Activated T-helper 9 cell treated with anti-CD3 and anti-CD28 coated beads, Interleukin-2, amount 50 U/mL, for 16 hours (primary cell): ENCODE measurements around the gene FAM219B.
"Not testable (repeated sequence)": the region's sequence is repeated elsewhere in the genome, so short reads cannot be mapped to it uniquely, and the experiment has no call there.

Source experiments
- DNase-seq: peaks from one replicate; pipeline ENCODE4 v3.0.0-alpha.2; 2020; ENCODE audit warnings: low read depth

Gene FAM219B

DNA sequence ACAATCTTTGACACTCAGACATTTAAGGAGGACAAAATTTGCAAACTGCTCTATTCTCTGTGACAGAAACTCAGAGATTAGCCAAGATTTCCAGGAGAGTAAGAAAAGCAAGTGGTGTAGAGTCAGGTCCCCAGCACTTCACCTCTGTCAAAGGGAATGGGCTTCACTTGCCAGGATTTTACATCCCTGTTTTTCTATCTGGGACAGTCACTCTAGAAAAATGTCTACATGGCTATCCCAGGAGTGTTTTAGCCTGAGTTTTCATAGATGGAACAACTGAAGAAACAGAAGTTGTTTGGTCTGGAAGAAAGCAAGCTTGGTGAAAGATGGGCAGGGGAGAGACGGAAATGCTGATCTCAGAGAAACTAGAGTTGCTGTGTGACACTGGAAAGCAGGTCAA, 3.0 kb downstream of the FAM219B start:
- DNase-seq: no peak

DNA sequence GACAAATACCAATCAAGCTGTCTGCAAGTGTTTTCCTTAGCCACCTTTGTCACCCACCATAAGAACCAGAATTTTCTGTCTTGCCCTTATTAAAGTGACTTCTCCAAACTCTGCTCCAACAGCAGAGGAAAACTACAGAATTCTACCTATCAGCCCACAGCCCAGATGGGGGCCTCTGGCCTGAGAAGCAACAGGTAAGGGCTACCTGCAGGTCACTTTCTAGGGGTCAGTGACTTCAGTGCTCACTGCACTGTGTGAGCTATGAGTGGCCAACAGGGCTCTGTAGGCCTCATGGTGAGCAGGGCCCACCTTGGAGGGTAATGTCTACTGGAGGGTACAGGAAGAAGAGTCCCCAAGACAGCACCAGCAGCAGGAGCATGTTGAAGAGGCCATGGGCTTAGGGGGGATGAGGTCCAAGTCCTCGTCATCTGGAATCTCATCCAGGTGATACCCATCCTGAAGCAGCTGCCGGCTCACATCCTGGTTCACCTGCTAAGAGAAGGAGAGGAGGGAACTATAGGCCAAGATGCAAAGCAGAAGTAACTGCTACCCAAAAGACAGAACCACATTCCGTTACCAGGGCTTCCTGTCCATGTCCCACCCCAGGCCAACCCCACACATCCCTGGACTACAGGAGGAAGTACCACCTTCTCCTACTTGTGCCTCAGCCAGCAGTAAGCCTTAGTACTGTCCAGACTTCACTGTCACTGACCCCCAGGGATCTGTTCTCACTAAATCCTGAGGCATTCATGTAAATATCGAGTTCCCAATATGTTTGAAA, 4.2 kb downstream of the FAM219B start:
- DNase-seq: no peak

DNA sequence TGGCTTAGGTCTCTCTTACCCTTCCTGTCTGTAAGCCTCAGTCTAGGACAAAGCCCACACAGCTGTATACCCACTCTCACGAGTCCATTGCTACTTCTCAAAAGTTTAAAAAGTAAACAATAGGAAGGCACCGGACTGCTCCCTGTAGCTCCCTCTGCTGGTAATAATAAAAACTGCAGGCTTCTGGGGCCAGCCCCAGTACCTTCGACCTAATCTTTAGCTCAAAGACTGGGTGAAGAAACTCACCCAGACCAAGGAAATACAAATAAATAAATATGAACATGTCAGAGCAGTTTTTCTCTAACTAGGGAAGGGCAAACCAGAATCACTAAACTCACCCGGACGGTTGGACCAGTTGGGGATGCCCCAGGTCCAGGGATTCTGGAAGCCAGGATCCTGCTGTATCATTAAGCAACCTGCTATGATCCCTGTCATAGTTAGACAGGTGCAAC, 5.0 kb downstream of the FAM219B start:
- peak; percentile 27 for DNase-seq

DNA sequence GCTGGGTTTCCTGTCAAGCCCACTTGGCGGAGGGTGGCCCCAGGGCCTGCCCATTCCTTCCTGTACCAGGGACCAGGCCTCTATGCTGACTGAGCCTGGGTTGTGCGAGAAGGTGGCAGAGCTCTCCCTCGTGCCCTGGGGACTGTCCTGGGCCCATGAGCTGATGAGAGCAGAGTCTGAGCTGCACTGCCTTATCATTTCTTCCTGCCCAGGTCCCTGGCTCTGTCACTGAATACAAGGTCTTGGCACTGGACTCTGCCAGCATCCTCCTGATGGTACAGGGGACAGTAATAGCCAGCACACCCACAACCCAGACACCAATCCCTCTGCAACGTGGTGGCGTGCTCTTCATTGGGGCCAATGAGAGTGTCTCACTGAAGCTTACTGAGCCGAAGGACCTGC, 9.3 kb downstream of the FAM219B start:
- no peak for DNase-seq

DNA sequence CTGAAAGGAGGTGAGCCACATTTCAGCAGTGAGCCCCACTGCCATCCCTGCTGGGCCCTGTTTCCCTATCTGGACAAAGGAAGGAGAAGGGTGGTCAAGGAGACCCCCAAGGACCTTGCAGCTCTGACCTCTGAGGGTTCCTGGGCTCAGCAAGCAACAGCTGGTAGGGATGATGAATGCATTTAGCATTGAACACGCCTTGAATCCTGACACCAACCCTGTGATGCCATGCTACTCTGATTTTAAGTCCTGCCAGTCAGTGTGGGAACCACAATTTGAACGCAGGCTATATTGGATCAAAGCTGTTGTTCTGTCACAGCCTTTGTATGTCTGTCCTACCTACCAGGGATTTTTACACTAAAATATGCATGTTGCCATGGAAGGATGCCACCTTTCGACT, 10.3 kb downstream of the FAM219B start:
- DNase-seq: no peak

DNA sequence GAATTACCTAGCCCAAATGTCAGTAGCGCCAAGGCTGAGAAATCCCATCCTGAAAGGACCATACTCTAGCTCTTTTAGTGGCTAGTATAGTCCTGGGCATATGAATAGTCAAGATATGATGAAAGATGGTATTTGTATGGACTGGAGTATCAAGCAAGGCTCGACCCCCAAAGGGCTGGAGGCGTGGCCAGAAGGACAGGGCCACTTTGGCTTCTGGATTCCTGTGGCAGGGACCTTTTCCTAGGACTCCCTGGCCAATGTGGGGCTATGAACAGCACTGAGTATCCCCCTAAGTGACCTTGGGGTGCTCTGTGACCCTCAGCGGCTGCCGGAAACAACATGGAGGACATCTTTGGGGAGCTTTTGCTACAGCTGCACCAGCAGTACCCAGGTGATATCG, 10.8 kb downstream of the FAM219B start:
- no peak for DNase-seq

DNA sequence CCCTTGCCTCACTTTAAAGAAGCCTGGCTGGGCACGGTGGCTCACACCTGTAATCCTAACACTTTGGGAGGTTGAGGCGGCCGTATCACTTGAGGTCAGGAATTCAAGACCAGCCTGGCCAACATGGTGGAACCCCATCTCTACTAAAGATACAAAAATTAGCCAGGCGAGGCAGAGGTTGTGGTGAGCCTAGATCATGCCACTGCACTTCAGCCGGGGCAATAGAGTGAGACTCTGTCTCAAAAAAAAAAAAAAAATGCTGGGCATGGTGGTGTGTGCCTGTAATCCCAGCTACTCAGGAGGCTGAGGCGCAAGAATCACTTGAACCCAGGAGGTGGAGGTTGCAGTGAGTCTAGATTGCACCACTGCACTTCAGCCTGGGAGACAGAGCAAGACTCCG, 12.3 kb downstream of the FAM219B start:
- not testable (repeated sequence) for DNase-seq

DNA sequence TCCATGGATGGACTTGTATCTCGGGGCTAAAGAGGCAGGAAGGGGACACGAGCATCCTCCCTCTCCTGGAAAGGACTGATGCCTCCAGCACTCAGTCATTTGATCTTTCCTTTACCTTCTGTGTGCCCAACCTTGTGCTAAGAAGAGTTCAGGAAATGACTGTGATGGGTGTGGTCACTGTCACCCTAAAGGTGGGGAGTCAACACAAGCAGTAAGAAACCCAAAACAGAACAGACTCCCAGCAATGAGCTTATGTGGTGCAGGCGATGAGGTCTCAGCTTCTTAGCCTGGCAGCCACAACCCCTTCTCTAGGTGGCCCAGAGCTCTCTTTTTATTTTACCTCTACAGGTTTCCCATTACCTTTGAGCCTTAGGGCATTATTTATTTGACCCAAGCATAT, 13.0 kb downstream of the FAM219B start:
- DNase-seq: no peak

DNA sequence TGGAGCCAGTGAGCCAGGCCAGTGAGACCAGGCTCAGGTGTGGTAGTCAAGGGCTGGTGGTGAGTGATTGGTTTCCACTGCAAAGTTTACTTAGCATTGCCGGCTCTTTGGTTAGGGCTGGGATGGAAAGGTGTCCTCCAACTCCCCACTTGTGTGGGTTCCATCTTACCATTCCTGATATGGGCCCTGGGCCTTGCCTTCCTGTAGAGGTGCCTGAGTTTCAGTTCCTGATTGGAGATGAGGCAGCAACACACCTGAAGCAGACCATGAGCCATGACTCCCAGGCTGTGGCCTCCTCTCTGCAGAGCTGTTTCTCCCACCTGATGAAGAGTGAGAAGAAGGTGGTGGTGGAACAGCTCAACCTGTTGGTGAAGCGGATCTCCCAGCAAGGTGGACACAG, 13.7 kb downstream of the FAM219B start:
- no peak for DNase-seq

DNA sequence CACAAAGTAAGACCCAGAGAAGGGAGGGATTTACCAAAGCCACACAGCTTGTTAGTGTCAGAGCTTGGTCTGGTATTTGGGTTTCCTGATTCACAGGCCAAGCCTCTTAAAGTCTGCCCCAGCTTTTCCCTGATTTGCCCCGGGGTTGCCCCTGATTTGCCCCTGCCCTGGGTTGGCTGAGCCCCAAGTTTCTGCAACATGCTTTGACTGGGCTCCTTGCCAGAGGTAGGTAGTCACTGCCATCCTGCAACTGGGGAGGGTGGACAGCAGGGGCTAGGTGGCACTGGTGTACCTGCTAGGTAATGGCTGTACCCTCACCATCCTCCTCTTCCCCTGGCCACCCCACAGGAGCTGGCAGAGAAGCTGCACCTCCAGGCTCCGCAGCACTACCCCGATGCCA, 14.3 kb downstream of the FAM219B start:
- DNase-seq: no peak

DNA sequence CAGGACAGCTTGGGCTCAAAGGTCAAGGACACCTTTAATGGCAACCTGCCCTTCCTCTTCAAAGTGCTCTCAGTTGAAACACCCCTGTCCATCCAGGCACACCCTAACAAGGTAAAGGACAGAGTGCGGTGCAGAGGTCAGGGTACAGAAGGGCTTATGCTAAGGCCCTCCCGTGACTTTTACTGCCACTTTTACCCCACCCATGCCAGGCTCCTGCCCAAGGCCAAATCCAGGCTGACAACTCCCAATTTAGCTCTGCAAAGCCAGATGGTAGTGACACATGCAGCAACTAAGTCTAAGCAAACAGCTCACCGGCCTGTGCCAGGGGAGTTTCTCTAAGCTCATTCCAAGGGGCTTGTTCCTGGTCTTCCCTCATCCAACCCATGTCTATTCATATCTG, 15.2 kb downstream of the FAM219B start:
- no peak for DNase-seq

DNA sequence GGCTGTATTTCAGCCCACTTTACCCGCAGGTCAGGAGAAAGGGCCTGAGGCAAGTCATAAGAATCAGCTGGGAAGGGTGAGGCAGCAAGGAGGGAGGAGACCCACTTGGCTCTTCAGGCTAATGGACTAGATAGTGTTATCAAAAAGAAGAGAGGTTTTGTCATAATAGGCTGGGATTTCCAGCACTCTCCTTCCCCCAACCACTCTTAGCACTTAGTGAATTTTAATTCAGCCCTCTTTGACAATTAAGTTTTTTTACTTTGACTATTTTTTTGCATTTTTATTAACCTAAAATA, 16.0 kb downstream of the FAM219B start:
- DNase-seq: no peak

DNA sequence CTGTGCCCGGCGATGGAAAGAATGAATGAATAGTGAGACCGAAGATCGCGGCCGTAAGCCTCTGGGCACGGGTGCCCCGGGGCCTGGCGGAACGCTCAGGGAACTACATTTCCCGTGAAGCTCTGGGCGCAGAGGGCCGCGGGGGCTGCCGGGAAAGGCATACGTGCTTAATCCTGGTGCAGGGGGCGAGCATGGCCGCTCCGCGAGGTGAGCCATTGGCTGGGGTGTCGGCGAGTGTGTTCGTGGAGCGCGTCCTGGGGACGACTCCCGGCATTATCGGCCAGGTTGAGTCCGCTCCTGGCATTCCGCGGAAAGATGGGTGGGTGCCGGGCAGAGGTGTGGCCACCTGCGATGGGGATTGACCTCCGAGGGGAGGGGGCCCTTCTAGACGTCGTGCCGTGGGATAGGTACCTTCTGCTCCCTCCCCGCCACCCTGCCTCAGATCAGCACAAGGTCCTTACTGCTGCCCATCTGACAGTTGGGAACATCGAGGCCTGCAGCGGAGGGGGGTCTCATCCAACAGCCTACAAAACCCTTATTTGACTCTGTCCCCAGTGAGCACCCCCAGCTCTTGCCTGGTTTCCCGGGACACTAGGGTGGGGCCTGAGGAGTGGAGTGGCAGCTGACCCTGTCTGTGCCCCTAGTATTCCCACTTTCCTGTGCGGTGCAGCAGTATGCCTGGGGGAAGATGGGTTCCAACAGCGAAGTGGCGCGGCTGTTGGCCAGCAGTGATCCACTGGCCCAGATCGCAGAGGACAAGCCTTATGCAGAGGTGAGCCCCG, 16.6 kb downstream of the FAM219B start, which contains the start of gene MPI:
MPI (plus strand) TSS at position 160 of the 782 bp plus-strand sequence; CDS start at position 192, 32 bp downstream.
- DNase-seq: peak; percentile 78

DNA sequence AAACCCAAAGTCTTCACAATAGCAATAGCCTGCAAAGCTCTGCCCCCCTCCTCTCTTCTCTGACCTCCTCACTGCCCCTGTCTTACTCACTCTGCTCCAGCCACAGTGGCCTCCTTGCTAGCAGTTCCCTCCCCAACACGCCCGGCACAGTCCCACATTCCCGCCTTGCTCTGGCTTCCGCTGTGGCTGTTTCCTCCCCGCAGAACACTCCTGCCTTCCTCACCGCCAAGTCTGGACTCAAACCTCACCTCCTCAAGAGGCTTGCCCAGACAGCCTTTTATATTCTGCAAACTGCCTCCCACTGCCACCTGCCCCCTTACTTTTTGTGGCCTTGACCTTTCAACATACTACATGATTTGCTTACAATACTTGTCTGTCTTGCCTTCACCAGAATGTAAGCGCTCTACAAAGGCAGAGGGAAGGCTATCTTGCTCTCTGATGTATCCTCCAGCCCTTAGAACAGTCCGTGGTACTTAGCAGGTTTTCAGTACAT, 17.2 kb downstream of the FAM219B start:
- DNase-seq: no peak

DNA sequence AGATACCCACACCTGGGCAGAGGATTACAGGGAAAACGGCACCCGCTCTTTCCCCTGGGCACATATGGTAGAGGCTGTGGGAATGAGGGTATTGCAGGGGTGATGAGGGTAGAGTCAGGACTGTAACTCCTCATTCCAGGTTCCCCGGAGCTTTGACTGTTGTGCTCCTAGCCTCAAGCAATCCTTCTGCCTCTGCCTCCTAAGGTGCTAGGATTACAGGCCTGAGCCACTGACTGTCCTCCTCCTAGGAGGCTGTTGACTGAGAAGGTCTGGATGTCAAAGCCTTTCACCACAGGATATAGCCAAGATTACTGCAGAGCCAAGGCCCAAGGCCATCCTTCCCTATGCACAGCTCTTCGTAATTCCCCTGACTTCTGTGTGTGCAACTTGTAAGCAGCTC, 17.9 kb downstream of the FAM219B start:
- DNase-seq: no peak

DNA sequence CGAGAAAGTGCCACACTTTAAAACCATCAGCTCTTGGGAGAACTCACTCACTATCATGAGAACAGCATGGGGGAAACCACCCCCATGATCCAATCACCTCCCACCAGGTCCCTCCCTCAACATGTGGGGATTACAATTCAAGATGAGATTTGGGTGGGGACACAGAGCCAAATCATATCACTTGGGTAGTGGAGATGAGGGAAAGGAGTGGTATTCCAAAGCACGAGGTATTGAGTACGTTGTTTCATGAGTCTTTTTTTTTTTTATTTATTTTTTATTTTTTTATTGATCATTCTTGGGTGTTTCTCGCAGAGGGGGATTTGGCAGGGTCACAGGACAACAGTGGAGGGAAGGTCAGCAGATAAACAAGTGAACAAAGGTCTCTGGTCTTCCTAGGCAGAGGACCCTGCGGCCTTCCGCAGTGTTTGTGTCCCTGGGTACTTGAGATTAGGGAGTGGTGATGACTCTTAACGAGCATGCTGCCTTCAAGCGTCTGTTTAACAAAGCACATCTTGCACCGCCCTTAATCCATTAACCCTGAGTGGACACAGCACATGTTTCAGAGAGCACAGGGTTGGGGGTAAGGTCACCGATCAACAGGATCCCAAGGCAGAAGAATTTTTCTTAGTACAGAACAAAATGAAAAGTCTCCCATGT, 19.0 kb downstream of the FAM219B start:
- not testable (repeated sequence) for DNase-seq

DNA sequence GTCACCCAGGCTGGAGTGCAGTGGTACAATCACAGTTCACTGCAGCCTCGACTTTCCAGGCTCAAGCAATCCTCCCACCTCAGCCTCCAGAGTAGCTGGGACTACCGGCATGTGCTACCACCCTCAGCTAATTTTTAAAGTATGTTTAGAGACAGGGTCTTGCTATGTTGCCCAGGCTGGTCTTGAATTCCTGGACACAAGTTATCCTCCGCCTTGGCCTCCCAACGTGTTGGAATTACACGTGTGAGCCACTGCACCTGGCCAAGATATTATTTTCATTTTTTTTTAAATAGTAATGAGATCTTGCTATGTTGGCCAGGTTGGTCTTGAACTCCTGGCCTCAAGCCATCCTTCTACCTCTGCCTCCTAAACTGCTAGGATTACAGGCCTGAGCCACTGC, 21.2 kb downstream of the FAM219B start:
- no peak for DNase-seq

DNA sequence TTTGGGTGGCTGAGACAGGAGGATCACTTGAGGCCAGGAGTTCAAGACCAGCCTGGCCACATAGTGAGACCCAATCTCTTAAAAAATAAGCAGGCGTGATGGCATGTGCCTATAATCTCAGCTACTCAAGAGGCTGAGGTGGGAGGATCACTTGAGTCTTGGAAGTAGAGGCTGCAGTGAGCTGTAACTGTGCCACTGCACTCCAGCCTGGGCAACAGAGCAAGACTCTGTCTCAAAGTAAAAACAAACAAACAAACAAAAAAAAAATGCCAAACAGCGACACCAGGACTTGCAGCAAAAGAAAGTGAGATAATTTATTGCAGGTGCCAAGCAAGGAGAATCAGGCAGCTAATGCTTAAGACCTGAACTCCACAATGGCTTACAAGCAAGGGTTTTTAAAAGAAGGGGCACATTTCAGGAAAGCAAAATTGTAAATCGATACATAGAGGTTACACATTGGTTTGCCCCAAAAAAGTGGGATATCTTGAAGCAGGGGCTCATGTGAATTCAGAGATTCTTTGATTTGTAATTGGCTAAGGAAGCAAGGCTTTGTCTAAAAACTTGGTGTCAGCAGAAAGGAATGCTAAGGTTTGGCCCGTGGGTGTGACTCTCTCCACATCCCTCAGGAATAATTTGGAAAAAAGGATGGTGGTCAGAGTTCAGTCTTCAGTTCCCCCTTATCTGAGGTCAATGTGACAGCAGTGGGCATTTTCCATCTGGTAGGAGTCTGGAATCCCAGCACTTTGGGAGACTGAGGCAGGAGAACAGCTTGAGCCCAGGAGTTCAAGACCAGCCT, 22.0 kb downstream of the FAM219B start:
- DNase-seq: no peak

DNA sequence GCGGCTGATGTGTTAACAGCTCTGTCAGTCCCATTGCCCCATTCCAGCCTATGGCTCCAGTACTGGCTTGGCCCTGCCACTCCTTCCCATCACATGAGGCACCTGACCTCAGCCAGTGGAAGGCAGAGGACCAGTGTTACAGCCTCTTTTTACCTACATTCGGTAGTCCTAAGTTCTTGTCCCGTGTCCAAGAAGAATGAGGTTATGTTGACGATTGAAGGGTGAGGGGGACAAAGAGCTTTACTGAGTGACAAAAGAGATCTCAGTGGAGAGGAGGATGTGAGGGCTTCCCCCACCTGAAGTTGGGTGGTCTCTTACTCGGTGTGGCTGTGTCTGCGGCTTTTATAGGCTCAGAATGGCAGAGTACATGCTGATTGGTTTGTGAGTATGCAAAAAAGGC, 24.1 kb downstream of the FAM219B start:
- DNase-seq: no peak

DNA sequence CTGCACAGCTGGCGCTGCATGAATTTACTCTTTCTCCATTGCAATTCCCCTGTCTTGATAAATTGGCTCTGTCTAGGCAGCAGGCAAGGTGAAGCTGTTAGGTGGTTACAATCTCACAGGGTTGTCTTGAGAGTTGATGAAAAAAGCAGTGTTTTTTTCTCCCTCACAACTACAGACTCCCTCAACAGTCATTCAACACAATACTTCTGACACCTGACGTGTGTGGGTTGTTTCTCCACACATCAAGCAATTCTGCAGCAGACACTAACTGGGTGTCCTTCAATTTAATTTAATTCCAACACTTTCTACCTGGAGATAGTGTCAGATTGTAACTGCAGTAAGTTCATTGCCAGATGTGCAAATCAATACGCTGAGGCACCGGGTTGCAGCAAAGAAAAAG, 28.4 kb downstream of the FAM219B start:
- DNase-seq: no peak

DNA sequence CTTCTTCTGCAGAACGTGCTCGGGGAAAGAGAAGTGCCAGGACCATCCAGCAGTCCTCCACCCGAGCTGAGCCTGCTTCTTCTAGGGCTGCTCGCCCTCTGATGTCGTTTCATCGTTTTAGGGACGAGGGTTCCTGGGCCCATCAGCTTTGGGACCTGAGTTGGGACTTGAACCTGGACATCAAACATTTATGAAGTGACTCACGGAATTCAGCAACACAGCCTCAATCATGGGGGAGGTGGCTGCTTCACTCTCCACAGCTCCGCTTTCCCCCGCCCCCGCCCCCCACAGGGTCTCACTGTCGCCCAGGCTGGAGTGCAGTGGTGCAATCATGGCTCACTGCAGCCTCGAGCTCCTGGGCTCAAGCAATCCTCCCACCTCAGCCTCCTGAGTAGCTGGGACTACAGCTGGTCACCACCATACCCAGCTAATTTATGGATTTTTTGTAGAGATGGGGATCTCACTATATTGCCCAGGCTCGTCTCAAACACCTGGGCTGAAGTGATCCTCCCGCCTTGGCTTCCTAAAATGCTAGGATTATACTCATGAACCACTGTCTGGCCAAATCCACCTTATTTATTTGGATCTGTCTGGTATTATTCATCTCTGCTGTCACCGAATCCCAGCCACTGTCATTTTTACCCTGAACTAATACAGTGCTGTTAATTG, 32.8 kb downstream of the FAM219B start:
- no peak for DNase-seq
